ENCODE measurements around the gene ERMN.
"Not testable (repeated sequence)": the region's sequence is repeated elsewhere in the genome, so short reads cannot be mapped to it uniquely, and the experiment has no call there.

Gene ERMN

GRCh38 chr2:157325786-157326185, at the start of gene ERMN:
Gene ERMN (minus strand): TSS chr2:157325824. CDS start chr2:157325642, 182 bp downstream.
- peak; percentile 26 for DNase-seq

GRCh38 chr2:157375384-157375783, 49.8 kb upstream of the ERMN start:
- DNase-seq: no peak

- not testable (repeated sequence) for DNase-seq
Observed at GRCh38 chr2:157368508-157368907, 42.9 kb upstream of the ERMN start.

GRCh38 chr2:157367704-157368103, 42.1 kb upstream of the ERMN start:
- no peak for DNase-seq

- no peak for DNase-seq
Observed at GRCh38 chr2:157364257-157364974, 38.8 kb upstream of the ERMN start.

- no peak for DNase-seq
Observed at GRCh38 chr2:157363612-157364101, 38.0 kb upstream of the ERMN start.

GRCh38 chr2:157362627-157363026, 37.0 kb upstream of the ERMN start:
- DNase-seq: no peak

- DNase-seq: no peak
Observed at GRCh38 chr2:157361526-157361925, 35.9 kb upstream of the ERMN start.

GRCh38 chr2:157359628-157360027, 34.0 kb upstream of the ERMN start:
- no peak for DNase-seq

GRCh38 chr2:157355618-157356017, 30.0 kb upstream of the ERMN start:
- no peak for DNase-seq

GRCh38 chr2:157349949-157350515, 24.4 kb upstream of the ERMN start:
- no peak for DNase-seq

- DNase-seq: no peak
Observed at GRCh38 chr2:157348291-157348921, 22.8 kb upstream of the ERMN start.

GRCh38 chr2:157345647-157346389, 20.2 kb upstream of the ERMN start:
- DNase-seq: no peak

GRCh38 chr2:157341381-157341780, 15.8 kb upstream of the ERMN start:
- not testable (repeated sequence) for DNase-seq

- DNase-seq: no peak
Observed at GRCh38 chr2:157339965-157340655, 14.5 kb upstream of the ERMN start.

- DNase-seq: no peak
Observed at GRCh38 chr2:157337978-157338377, 12.4 kb upstream of the ERMN start.

- peak; percentile 32 for DNase-seq
Observed at GRCh38 chr2:157336137-157337010, 10.8 kb upstream of the ERMN start.

GRCh38 chr2:157334797-157335196, 9.2 kb upstream of the ERMN start:
- no peak for DNase-seq

- DNase-seq: no peak
Observed at GRCh38 chr2:157334335-157334734, 8.7 kb upstream of the ERMN start.

- no peak for DNase-seq
Observed at GRCh38 chr2:157333304-157334047, 7.9 kb upstream of the ERMN start.

- DNase-seq: peak; percentile 59
Observed at GRCh38 chr2:157329524-157329923, 3.9 kb upstream of the ERMN start.

Data from NCI-H2081 treated with DMSO at 0.1 percent for 48 hours (cell line).